Activated CD4-positive, alpha-beta T cell treated with anti-CD3 and anti-CD28 coated beads for 48 hours (primary cell): ENCODE results near the gene CCDC110.

Experiments
- DNase-seq: peaks from one replicate; pipeline ENCODE4 v3.0.0-alpha.2; 2020

The CCDC110 gene

GRCh38 chr4:185470501-185471195, 885 bp downstream of the CCDC110 start:
- peak; percentile 45 for DNase-seq

- DNase-seq: no peak
Observed at GRCh38 chr4:185469580-185470154, 1.9 kb downstream of the CCDC110 start.

- no peak for DNase-seq
Observed at GRCh38 chr4:185468999-185469398, 2.5 kb downstream of the CCDC110 start.

DNA sequence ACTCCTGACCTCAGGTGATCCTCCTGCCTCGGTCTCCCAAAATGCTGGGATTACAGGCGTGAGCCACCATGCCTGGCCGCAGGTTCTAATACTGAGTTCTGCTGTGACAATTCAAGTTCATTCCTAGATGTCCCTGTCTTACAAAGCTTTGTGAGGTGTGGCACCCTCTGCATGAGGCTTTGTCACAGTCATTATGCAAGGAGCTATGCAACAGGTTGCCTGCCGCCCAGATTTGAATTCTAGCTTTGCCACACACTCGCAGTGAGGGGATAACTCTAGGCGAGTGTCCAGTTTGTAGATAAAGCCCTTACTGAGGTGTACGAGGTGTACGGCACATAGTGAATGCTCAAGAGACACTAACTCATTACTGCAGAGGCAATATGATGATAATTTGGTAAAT, 3.5 kb downstream of the CCDC110 start:
- no peak for DNase-seq

DNA sequence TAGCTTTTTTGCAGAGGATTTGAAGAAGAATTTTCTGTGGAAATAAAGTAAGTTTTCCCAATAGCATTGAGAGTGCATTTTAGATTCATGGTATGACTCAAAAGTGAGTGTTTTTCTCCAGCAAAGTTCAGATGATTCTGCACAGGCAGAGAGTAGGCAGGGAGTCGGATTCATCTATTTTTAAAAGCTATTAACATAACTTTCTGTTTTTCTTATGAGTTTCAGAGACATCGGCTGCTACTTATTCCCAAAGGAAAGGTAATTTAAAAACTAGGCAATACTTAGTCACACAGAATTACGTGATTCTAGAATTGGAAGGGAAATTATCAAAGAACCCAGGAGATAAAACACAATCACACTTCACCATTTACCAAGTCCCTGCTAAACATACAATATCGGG, 4.4 kb downstream of the CCDC110 start:
- DNase-seq: no peak

GRCh38 chr4:185465707-185466106, 5.8 kb downstream of the CCDC110 start:
- no peak for DNase-seq

GRCh38 chr4:185464887-185465286, 6.6 kb downstream of the CCDC110 start:
- no peak for DNase-seq

- no peak for DNase-seq
Observed at GRCh38 chr4:185464183-185464582, 7.3 kb downstream of the CCDC110 start.

DNA sequence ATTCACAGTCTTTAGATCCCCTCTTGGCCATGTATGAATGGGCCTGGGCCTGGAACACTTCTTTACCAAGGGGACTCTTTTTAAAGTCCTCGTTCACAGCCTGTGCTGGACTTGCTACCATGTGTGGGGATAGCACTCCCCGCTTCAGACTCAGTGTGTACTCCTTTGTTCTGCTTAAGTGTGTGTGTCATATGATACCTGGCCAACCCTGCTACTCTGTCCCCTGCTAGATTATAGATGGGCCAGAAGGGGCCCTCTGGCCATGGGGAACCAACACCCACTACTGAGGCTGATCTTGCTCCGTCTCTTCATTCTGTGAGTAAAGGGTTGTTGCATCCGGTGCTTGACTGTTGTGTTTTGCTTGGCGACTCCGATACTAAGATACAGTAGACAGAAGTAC, 8.0 kb downstream of the CCDC110 start:
- no peak for DNase-seq

DNA sequence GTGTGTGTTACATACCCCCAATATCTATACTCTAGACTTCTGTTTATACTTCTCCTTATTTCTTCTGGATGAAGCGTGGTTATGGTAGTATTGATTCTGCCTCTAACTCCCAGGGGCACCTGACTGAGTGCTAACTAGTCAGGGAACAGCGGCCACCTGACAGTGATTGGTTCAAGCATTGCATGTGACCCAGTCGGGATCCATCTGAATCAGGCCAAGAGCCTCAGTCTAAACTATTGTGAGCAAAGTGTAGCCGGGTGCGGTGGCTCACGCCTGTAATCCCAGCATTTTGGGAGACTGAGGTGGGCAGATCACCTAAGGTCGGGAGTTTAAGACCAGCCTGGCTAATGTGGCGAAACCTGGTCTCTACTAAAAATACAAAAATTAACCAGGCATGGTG, 10.0 kb downstream of the CCDC110 start:
- no peak for DNase-seq

GRCh38 chr4:185457136-185457535, 14.4 kb downstream of the CCDC110 start:
- no peak for DNase-seq

DNA sequence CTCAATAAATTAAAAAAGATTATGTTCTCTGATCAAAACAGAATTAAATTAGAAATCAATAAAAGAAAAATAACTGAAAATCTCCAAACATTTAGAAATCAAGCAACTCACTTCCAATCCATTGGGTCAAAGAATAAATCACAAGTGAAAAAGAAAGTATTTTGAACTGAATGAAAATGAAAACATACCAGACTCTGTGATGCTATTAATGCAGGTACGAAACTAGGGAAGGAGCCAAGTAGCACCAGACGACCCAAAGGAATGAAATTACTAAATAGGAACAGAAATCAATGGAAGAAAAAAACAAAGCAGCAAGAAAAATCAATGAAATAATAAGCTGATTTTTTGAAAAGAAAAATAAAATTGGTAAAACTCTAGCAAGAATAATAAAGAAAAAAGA, 15.4 kb downstream of the CCDC110 start:
- DNase-seq: no peak

DNA sequence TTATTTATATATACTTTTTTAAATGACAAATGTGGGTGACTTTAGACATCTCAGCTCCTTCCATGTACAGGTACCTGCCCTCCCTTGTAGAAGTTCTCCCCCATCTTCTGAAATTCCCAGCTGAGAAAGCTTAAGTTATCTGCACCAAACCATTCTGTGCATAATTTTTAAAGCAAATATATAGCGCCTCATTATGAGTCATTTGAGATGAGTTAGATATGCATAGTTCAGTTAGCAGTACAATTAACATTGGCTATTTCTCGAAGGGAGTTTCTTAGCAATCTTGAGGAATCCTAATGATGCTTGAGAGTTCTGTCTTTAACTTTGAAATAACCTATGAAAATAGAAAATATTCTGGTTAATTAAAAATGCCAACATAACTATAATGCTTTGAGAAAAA, 26.3 kb downstream of the CCDC110 start:
- no peak for DNase-seq

GRCh38 chr4:185441479-185441878, 30.1 kb downstream of the CCDC110 start:
- DNase-seq: no peak

DNA sequence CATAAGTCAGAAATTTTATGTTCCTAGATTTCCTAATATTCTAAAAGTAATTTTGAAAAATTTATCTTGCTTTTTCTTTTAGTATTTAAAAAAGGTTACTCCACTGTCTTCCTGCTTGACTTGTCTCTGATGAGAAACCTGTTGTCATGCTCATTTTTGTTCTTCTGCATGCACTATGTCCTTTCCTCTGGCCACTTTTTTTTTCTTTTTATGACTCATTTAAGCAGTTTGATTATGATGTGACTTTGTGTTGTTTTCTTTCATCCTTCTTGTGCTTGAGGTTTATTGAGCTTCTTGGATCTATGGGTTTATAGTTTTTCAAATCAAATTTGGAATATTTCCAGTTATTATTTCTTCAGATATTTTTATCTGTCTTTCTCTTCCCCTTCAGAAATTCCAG, 33.7 kb downstream of the CCDC110 start:
- DNase-seq: no peak

- no peak for DNase-seq
Observed at GRCh38 chr4:185435466-185435865, 36.1 kb downstream of the CCDC110 start.

DNA sequence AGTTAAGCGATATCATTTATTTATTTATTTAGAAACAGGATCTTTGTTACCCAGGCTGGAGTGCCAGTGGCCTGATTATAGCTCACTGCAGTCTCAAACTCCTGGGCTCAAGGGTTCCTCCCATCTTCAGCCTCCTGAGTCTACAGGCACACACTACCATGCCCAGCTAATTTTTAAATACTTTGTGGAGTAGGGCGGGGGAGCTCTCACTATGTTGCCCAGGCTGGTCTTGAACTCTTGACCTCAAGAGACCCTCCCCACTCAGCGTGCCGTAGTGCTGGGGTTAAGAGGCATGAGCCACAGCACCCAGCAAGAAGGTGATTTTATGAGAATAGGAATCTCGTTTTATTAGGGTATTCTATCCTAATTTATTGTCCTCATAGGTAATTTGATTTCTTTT, 41.9 kb downstream of the CCDC110 start:
- no peak for DNase-seq

DNA sequence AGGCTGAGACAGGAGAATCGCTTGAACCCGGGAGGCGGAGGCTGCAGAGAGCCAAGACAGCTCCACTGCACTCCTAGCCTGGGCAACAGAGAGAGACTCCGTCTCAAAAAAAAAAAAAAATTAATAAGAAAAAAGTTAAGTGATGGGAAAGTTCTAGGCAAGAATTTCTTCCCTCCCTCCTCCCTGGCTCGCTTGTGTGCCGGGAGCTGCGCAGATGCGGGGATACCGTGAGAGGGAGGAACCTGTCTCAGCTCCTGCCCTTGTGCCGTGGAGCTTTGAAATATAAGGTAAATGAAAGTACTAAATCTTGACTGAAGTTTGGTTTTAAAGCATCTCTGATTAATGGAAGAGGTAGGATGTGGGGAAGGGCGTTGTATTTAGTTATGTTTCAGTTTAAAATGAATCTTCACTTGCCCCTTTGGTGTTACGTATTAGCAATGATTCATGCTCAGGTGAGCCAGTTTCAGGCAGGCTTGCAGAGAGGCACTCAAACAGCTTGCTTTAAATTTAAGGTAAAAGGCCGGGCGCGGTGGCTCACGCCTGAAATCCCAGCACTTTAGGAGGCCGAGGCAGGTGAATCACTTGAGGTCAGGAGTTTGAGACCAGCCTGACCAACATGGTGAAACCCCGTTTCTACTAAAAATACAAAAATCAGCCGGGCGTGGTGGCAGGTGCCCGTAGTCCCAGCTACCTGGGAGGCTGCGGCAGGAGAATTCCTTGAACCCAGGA, 44.4 kb downstream of the CCDC110 start:
- no peak for DNase-seq

- peak; percentile 87 for DNase-seq
Observed at GRCh38 chr4:185425647-185426352, 45.7 kb downstream of the CCDC110 start, which contains the start of gene UFSP2. TSS of gene UFSP2 (minus strand) at chr4:185425964. CDS start at chr4:185425868, 96 bp downstream.

DNA sequence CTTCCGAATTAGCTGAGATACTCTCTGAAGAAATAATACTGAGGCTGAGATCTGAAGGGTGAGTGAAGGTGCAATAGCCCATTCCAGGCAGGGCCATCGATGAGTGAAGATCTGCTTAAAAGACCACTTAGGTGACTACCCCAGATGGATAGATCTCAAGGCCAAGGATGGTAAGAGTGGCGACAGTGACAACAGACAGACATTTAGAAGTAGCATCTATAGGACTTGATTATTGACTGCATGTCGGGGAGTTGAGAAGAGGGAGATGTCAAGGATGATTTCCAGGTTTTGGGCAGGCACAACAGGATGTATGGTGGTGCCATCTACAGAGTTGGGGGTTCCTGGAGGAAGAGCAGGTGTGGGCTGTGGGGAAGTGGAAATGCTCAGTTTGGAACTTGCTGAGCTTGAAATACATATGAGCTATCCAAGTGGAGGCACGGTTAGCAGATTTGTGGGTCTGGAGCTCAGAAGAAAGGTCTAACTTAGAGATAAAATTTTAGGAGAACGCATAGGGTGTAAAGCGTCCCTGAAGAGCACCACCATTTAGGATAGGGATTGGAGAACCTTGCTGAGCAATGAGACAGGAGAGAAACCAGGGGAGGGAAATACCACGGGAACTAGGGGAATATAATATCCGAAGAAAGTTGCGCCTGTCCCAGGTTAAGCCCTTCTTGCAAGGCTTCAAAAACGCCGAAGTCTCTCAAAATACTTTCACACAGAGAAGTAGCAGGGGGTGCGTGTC, 46.5 kb downstream of the CCDC110 start:
- DNase-seq: no peak

- no peak for DNase-seq
Observed at GRCh38 chr4:185421366-185422124, 50.0 kb downstream of the CCDC110 start.

DNA sequence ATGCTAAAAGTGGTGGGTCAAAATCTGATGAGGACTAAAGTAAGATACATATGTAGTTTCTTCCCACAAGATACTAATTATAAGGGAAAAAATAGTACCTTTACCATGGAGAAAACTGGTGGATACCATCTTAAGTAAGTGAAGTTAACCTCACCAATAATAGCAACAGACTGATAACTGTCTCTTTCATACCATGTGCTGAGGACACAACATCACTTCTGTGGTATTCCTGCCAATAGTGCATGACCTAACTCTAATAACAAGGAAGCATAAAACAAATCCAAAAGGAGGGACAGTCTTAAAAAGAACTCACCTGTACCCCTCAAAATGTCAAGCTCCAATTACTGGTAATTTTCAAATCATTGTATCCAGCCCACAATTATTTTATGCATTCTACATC, 54.6 kb downstream of the CCDC110 start:
- DNase-seq: no peak
